Measurements from ENCODE around the gene SSH3.

The SSH3 gene

GRCh38 chr11:67268962-67269268, 34.4 kb upstream of the SSH3 start:
- FAIRE-seq: no peak

DNA sequence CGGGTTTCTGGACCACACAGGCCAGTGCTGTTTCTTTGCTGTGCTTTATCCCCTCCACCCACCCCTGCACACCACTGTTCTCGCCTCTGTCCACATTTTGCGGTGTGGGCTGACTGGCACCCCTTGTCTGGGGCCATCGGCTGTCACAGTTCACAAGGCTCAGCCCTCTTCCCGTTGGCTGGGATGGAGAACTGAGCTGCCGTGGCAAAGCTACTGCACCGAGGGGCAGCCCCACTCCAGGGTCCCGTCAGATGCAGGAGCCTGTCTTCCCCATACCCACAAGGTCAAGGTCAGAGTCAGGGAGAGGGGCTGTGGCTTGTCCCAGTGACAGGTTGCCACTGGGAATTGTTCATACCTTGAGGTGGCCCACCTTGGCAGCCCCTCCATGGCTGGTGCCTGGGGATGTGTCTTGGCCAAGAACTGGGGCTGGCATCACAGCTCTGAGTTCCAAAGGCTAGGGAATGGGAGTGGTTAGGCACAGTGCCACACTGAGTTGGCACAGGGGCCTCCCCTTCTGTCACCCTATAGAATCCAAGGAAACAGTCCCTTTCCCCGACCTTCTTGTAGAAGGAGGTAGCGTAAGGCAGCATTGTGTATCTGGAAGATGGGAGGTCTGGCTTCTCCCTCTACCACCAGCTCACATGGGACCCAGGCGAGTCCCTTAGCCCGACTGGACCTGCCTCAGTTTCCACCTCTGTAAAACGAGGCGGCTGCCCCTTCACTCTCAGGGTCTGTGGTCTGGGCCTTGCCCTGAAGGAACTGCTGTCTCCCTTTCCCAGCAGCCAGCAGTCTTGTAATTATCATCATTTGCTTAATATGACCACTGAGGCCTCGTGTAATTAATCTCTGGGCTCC, 33.7 kb upstream of the SSH3 start:
- no peak for FAIRE-seq

- FAIRE-seq: no peak
Observed at GRCh38 chr11:67270256-67271204, 32.8 kb upstream of the SSH3 start.

- no peak for FAIRE-seq
Observed at GRCh38 chr11:67271205-67271540, 32.2 kb upstream of the SSH3 start.

DNA sequence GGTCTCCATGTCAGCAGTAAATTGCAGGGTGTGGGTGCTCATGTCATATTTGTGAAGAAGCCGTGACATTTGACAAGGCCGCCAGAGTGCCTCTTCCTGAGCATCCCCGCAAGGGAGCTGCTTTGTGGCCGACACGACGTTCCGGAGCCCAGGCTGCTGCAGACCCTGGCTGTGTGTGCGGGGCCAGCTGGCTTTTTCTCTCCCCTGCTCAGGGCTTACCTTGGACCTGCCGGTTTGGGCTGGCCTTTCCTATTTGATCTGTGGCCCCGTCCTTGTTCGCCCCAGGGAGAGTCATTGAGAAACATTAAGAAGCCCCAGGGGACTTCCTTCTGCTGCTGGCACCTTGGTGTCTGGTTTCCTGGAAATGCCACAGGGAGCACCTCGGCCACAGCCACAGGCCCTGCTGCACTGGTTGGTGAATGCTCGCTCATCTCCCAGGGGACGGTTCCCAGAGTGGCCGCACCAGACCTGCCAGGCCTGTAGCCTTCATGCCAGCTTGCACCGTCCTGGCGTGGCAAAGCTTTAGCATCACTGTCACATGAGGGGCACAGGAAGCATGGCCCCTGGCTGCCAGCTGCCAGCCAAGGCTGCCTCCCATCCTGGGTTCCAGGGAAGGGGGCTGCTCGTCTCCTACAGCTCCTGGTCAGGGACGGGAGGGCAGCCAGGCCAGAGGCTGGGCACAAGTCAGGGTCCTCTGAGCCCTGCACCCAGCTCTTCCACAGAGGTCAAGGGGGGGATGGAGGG, 31.6 kb upstream of the SSH3 start:
- FAIRE-seq: no peak

DNA sequence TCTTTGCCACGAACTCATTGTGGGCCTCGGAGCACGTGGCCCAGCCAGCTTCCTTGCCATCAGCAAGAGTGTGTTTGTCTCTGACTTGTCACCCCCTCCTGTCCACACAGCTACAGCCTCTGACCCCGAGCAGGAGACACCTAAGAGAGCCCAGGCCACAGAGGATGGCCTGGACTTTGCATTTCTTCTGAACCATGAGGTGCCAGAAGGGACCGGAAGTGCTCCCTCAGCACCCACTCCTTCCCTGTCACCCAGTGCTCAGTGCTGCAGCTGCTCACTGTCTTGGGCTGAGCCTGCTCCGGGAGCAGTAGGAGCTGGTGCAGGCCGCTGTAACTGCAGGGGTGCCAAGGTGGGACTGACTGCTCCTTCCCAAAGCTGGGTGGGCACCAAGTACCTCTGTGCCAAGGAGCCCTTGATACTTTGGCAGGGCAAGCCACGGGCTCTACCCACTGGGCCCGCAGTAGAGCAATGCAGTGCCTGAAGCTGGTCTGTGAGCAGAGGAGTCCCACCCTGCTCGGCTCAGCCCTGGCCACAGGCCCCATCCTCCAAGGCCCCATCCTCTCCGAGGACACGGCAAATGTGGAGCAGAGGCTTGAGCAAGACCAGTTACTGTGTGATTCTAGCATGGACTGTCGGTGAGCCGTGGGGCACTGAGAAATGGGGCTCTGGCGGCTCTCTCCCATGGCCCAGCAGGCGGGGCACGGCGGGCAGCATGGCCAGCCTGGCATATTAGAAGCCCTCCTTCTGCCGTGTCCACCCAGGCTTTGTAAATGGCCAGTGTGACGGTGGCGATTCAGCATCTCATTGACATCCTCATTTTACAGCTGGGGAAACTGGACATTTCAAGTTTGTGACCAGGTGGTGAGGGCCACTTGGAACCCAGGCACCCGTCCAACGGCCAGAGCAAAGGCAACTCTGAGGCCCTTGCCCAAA, 30.7 kb upstream of the SSH3 start:
- no peak for FAIRE-seq

- no peak for FAIRE-seq
Observed at GRCh38 chr11:67273260-67273990, 29.9 kb upstream of the SSH3 start.

GRCh38 chr11:67274768-67275605, 28.3 kb upstream of the SSH3 start:
- no peak for FAIRE-seq

DNA sequence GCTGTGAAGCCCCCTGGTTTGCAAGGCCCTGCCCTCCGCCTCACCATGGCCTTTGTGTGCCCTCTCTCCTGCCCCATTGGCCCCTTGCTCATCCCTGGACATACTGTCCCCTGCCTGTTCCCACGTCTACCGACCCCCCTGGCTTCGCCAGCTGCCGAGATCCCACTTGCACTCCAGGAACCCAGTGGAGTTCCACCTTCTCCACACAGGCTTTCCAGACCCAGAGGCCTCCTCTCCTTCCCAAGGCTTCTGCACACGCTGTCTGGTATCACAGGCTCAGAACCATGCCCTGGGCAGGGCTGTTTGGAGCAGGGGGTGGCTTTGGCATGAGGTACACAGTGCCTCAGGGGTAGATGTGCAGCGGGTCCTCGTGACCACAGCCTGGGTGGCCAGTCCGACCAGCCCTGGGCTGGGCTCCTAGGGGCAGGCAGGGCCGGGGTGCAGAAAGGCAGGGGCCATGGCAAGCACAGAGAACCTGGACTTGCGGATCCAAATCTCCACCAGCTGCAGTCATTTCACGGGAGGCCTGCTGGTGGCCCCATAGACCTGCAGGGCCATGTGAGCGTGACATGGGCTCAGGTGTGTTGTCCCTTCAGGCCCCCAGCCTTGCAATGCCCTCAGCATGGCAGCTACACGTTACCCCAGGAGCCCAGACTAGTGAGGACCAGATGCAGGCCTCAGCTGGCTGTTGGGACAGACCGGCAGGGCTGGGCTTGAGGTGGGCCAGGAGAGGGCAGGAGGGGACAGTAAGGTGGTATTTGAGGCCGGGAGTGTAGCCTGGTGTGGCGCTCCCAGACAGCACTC, 27.5 kb upstream of the SSH3 start:
- no peak for FAIRE-seq

DNA sequence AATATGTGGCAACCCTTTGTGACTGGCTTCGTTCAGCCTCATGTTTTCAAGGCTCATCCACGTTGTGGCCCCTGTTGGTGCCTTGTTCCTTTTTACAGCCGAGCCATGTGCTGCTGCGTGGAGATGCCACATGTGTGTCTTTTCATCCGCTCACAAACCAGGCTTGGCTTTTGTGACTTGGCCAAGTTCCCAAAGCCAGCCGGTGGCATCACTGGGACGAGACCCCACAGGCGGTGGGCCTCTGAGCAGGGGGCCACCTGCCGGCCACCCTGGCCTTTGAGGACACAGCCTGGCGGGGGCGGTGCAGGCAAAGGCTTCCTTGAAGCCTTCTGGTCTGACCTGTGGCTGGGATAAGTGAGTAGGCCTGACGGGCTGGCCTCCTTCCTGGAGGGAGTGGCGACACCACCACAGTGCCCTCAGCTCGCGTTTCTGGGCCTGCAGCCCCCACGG, 26.5 kb upstream of the SSH3 start:
- FAIRE-seq: no peak

DNA sequence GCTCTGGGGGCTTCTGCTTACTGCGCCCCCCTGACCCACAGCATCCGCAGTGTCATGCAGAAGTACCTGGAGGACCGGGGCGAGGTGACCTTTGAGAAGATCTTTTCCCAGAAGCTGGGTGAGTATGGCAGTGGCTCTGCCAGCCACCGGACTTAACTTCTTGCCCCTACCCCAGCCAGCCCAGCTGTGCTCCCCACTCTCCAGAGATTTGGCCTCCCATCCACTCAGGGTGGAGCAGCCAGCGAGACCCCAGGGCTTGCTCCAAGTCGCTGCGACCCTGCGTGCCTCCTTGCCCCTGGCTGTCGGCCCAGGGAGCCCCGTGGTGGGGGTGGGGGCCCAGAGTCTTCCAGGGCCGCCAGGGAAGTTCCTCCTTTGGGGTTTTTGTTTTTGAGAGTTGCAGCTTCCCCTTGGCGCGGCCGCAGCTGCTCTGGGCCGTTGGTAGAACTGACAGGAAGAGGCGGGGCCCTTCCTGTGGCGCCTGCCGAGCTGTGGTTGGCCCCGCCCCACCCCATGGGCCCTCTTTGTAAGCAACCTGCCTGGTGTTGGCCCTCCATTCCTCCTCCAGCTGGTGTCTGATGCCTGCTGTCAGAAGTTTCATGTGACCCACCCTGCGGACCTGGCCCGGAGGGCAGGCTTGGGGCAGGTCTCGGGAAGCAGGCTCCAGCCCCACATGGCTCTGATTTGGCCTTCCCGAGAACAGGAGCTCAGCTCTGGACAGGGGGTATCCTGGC, 25.9 kb upstream of the SSH3 start:
- no peak for FAIRE-seq

- no peak for FAIRE-seq
Observed at GRCh38 chr11:67278135-67278938, 25.0 kb upstream of the SSH3 start.

DNA sequence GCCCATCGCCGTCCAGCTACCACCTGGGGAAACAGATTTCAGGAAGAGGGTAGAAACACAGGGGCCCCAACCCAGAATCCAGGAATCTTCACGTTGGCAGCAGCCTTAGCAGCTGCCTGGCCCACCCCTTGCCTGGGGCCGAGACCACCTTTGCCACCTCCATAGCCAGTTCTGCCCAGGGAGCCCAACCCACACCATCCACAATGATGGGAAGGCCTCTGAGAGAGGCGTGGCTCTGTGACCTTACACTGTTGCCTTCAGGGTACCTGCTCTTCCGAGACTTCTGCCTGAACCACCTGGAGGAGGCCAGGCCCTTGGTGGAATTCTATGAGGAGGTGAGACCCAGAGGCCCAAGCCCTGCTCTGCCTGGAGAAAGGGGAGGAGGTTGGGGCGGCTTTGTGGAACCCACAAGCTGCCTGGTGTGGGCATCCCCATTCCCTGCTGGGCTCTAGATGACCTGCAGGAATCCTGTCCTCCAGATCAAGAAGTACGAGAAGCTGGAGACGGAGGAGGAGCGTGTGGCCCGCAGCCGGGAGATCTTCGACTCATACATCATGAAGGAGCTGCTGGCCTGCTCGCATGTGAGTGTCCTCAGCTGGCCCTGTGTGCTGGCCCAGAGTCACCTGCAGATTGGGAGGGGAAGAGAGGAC, 24.3 kb upstream of the SSH3 start:
- FAIRE-seq: no peak

GRCh38 chr11:67279589-67280340, 23.6 kb upstream of the SSH3 start:
- FAIRE-seq: no peak

DNA sequence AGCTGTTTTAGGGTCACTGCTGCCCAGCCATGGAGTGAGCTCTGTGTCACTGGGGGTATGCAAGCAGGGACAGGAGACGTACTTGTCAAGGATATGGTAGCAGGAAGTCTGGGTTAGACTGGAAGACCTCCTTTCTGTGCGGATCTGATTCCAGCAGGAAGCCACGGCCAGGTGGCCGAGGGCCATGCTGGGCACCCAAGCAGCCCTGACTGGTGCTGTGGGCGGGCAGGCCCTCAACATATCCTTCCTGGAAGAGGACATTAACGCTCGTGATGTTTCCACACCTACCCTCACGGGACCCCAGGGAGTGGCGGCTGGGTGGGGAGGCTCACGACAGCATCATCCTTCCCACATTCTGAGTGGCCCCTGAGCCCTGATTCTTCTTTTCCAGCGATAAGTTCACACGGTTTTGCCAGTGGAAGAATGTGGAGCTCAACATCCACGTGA, 23.0 kb upstream of the SSH3 start:
- FAIRE-seq: no peak

DNA sequence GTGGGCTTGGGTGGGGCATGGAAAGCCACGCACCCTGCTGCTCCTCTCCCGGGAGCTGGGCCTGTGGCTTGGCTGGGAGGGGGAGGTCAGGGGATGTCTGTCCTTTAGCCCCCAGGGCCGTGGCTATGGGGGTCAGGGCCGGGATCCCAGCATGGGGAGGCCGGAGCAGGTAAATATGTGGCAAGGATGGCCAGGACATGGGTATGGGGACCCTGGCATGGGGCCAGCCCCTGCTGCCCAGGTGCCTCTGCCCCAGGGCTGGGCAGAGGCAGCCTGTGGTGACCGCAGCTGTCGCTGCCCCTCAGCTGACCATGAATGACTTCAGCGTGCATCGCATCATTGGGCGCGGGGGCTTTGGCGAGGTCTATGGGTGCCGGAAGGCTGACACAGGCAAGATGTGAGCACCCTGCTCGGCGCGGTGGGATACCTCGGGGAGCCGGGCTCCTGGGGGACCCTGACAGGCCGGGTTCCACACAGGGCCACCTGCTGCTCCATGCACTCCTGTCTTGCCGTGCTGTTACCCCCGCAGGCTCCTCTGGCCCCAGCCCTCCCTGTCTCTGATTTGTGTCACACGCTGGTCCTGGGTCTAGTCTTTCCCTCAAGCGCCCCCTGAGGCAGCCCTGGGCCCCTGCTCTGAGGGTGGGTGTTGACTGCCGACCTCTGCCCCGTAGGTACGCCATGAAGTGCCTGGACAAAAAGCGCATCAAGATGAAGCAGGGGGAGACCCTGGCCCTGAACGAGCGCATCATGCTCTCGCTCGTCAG, 22.4 kb upstream of the SSH3 start:
- FAIRE-seq: no peak

Data from G401.6 (cell line).